GOT3 (cell line): Measurements from ENCODE around the gene ADARB2.

Experiments used
- DNase-seq: peaks from one replicate; lab custom pipeline; 2025; ENCODE audit warnings: mixed read lengths; lab: John Stamatoyannopoulos, UW

ADARB2 gene

DNA sequence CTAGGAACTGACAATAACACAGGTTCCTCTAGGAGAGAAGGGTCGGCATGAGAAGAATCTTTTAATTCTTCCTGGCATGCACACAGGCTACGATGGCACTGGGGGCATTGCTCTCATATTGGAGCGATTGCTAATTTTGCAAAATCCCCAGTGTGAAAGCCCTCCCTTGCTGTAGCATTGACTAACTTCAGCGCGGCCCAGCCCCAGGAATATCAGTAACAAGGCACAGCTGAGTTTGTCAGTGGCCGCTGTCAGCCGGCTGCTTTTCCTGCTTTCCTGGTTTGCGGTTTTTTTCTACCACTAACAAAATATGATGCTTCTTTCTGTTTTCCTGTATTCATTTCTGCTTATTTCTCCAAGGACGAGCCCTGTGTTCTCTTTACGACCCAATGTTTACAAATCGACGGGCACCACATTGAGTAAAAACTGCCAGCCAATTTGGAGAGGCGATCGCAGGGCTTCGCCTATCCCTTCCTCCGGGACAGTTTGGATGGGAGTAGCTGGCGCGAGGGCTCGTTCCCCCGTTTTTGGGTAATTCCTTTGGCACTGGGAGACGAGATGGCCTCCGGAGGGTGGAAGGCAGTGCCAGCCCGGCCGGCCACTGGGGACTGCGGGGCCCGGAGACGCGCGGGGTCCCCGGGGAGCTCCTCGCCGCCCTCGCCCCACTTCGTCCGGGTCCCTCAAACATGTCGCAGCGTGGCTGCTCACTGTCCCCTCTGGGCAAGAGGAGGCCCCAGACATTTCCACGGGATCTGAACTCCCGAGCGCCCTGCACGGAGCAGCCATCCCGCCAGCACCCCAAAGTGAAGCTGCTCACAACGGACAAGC, 967 bp downstream of the ADARB2 start:
- no peak for DNase-seq

DNA sequence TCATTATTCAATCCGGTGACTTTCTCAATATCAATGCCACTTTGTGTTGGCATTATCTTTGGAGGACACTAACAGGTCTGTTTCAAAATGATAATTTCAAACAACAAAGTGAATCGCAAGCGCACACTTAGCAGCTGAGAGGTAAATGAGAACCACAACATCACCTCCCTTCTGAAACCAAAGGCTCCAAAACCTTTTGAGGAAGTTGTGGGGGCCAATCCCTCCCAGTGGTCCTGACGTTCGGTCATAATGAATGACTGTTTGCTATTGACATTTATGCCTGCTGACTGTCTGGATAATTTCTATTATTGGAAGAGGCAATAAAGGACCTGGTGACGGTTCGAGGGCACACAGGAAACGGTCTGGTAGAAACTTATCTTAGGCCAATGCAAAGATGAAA, 1.8 kb downstream of the ADARB2 start:
- DNase-seq, result no peak

DNA sequence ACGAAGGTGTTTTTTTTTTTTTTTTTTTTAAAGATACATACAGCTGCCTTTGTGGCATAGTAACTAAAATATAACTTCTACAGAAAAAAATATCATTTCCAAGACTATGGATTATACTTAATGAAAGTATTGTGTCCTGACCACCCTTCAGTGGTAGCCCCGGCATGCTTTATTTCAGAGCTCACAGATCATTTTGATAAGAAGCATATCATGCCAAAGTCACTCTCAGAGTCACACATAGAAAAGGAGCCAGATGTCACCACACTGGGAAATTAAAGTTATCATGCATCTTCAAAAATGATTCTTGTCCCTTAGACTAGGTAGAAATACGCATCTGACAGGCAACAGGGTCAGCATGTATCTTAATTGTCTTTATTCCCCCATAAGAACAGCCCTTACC, 3.0 kb downstream of the ADARB2 start:
- no peak for DNase-seq

DNA sequence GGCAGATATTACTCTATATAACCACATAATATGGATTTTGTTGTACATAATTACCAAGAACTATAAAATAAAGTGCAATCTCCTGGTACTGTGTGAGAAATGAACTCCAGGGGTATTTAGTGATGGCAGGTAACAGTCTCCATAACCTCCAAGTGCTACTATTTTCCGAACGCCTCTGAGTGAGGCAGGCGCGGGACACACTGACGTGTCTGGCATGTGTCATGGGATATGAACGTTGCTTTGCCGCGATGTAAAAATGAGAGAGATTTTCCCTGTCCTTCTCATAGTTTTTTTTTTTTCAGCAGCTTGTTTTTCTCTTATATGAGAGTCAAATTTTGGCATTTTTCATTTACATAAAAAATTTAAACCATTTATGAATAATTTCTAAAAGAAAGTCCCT, 3.6 kb downstream of the ADARB2 start:
- DNase-seq, result no peak

DNA sequence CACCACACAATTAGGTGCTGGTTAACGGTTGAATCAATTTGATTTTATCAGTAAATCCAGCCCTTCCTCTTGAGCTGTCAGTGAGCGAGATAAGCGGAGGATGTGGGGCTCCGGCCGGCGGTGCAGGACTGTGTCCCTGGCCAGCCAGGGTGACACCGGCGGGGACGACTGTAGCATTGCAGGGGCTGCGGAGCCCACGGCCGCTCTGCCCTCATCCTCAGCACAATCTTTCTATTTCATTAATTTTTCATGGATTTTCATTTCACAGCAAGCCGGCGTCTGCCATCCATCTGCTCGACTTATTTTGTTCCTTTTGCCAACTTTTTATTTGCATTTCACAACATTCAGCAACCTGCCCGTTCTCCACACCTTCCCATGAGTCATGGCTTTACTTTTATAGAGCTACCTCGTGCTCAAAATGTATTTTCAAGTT, 4.7 kb downstream of the ADARB2 start:
- no peak for DNase-seq

DNA sequence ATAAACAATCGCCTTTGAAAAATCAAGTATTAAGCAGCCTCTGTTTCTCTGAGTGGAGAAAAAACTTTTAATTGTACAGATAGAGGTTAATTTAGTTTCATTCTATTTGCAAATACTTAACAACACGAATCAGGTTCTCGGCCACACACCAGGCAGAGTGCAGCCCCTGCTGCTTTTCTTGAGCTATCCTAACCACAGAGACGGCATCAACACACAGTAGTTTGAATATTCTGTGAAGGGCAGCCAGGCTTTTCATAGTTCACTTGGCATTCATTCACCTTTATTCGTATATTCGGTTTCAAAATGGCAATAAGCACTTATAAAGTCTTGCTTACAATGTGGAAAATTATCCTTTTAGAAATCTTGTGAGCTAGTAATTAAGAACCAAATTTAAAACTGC, 5.7 kb downstream of the ADARB2 start:
- DNase-seq, result no peak

DNA sequence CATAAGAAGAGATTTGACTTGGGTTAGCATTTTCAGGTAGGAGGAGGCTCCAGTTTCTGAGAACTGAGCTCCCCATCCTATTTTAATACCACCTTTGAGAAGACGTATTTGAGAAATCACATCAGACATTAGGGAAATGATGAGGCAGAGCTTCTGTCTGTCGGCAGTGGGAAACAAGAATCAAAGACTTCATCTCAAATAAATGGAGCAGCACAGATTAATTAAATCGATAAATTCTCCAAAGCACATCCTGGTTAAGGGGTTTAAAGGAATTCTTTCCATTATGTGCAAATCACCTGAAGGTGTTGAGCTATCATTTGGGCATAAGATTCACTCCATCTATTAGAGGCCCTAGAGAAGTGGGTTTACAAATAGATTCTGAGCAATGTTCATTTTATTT, 7.6 kb downstream of the ADARB2 start:
- DNase-seq, result no peak

DNA sequence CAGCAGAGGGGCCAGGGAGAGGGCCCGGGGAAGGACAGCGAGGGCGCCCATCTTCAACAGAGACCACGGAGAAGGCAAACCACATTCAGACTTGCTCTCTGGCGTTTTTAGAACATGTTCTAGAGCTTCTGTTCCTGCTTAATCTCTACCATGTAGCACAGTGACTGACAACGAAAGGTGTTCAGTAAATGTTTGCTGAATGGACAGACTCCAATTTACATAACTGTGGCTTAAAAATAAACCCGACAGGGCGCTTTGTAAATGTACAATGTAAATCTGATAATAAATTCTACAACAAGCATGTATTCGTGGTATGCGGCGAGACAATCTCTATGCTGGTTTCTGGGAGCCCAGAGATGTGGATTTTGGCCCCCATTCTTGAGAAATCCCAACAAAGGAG, 10.5 kb downstream of the ADARB2 start:
- DNase-seq, result no peak

DNA sequence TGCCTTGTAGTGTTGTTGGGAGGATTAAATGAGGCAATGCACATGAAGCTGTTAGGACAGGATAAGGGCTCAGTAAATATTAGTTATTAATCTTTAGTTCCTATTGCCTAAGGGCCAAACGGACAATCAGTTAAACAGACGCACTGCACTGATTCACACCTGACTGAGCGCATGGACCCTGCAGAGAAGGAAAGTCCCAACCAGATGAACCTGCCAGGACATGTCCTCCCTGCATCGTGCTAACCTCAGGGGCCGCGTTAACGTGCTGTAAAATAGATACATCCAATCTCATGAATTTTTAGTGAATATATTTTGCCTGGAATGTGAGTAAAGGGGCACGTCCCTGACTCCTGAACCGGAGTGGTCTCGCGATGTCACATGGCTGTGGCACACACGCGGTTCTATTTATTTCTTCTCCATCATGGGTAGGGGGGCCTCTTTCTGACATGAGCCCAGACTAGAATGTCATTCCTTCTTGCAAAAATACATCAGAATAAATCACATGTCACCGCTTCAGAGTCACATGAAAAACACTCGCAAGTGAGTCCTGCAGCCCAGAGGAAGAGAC, 12.3 kb downstream of the ADARB2 start:
- no peak for DNase-seq

DNA sequence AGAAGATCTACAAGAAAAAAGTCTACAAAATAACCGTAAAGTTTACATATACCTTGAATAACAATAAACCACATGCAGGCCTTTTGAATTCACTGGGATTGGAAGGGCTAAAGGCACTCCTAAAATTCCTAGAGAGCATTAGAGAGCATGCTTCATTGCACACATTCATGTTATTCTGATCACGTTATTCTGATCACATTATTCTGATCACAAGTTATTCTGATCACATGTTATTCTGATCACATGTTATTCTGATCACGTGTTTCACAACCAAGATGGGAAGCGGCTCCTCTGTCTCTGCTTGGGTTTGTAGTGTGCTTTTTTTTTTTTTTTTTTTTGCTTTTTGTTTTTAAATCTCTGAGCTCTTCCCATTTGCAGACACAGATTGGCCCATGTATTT, 20.5 kb downstream of the ADARB2 start:
- DNase-seq, result no peak

DNA sequence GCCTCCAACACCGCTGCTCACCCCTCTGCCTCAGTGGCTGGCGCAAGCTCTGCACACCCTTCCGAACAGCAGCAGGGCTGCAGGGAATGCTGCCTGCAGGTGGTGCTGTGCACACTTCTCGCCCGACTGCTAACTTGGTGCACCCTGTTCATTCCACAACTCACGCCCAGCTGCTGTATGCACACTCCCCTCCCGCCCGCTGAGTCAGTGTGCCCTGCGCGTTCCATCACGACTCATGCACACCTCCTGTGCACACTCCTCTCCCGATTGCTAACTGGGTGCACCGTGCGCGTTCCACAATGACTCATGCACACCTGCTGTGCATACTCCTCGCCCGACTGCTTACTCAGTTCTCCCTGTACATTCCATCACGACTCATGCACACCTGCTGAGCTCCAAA, 21.5 kb downstream of the ADARB2 start:
- no peak for DNase-seq

DNA sequence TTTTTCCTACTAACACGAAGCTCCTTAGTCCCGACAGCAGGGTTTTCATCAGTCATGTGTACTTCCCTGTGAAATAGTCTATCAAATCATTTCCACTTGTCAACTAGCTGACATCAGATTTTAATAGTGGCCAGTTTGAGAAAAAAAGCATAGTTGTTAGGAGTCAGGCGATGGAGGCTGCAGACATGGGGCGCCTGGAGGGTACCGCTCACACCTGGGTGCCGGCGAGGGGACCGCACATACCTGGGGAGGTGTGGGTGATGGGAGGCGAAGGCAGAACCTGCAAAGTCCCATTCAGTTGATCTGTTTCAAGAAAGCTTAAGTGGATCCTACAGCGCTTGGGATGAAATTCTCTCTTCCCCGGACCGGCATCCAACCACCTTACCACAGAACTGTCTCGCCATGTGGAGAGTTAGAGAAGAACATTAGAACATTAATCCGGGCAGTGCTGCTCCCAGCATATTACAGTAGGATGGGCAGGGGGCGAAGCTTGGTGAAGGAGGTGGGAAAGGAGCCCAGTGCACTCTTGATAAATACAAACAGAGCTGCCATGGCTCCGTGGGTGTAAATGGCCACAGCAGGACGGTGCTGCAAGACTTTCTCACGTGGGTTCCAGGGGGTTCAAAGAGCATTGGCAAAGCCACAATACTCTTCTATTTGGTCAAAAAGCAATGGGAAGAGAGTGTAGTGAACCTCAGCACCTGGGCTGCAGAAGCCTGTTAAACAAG, 24.2 kb downstream of the ADARB2 start:
- DNase-seq, result no peak

DNA sequence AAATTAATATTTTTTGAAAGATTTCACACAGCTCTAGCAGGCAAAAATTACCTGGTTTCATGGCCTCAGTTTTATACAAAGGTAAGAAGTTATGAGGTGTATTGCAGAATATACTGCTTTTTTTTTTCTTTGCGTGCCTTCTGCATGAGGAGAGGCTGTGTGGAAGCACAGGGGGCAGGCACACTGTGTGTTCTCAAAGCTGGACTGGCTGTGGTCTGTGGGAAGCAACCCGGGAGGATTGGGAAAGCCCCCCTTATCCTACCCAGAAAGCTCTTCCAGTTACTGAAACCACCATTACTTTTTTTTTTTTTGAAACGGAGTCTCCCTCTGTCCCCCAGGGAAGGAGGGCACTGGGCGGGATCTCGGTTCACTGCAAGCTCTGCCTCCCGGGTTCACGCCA, 25.0 kb downstream of the ADARB2 start:
- DNase-seq, result no peak

DNA sequence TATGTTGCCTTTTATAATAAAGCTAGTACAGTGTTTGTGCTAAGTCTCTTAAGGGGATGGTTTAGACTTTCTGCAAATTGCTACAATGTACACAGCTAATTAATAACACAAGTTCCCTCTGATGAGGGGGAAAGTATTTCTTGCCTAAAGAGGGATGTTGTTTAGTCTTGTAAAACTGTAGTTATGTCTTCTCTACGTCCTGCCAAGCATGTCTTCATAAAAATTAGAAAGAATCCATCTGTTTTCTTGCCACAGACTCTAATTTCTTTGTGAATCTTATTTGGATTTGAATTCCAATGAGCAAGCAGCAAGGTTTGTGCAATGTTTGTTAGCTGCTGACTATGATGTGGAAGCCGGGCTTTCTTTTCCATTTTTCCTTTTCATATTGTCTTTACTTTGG, 28.2 kb downstream of the ADARB2 start:
- no peak for DNase-seq

DNA sequence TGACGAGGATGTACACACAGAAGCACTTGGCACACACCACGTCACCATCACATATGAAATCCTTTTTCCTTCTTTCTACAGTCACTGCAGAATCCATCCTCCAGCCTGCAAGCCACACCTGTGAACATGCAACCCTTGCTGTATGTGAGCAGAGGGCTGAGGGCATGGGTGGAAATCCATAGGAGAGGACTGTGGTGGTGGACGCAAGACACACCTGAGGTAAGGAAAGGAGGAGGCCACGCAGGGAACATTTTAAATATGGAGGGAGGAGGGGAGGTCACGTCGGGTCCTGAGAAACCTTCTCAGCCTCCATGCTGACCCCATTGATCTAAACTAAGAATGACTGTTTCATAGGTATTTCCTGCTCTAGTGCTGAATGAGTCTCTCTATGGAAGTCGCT, 28.6 kb downstream of the ADARB2 start:
- no peak for DNase-seq

DNA sequence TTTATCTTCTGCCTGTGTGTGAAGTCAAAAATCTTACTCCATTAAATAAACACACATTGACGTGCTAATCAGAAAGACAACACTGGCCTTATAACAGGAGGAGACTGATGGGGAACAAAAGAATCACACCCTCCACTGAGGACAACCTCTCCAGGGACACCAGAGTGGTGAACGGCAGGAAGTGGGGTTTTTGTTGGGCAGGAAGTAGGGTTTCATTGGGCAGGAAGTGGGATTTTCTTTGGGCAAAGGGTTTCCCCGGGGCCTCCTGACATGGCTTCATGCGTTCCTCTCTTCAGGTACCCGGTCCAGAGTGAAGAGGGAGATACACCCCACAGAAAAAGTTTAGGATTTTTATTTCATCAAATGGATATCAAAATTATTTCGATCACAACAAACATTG, 30.6 kb downstream of the ADARB2 start:
- no peak for DNase-seq

DNA sequence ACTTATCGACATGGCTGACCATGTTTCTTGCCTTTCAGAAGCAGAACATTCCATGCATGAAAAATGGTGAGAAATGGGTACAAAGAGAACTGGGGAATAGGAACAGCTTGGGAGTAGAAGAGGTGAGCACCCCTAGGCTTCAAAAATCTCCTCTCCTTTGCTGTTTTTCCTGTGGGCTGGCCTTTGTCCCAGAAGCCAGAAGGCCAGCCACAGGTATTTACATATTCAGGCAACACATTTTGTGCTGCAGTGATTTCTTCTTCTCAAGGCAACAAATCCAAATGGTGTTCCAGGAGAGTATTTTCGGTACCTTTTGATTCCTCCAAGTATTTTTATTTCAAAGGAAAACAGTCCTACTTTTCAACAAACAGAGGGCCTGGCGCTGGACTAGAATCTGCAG, 31.1 kb downstream of the ADARB2 start:
- no peak for DNase-seq

DNA sequence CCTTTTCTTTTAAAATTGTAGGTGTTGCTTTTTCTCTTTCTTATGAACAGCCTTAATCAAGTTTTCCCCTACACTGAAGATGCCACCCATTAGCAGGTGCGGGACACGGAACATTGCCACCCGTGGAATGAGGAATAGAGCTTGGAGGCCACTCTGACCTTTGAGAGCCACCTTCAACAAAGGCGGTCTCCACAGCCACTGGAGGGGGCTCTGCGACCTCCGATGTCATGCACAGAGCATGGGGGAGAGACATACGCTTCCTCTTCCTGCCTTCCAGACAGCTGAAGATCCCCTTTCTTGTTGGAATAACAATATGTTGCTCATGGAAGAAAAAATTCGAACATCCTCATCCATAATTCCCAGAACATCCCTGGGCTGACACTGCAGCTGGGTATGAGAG, 39.1 kb downstream of the ADARB2 start:
- DNase-seq, result no peak

DNA sequence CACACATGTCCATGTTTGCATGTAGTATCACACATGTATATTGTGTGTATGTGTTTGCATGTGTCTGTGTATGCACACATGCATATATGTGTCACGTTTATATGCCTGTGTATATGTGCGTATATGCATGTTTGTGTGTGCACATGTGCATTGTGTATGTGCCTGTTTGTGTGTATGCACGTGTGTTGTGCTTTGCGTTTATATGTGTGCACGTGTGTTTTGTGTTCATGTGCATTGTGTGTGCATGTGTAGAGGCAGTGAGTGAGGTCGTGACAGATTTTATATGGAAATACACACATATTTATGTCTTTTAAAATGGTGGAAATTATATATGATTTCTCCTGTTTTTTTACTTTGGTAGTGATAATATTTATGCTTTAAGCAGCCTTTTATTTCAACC, 41.2 kb downstream of the ADARB2 start:
- no peak for DNase-seq

DNA sequence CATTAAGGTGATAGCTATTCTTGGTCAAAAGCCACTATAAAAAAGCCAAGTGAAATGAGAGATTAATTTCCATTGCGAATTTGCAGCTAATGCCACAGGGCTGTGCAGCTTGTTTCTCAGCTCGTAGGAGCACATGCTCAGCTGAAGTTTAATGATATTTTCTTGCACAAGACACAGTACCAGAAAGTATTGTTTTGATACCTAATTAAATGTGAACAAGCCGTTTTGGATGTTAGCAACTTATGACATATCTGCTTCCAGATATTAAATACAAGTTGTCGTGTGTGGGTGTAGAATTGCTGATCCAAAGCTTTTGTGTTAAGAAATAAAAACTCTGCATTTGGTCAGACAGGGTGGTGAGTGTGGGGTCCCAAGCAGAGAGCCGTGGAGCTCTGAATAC, 47.2 kb downstream of the ADARB2 start:
- no peak for DNase-seq

DNA sequence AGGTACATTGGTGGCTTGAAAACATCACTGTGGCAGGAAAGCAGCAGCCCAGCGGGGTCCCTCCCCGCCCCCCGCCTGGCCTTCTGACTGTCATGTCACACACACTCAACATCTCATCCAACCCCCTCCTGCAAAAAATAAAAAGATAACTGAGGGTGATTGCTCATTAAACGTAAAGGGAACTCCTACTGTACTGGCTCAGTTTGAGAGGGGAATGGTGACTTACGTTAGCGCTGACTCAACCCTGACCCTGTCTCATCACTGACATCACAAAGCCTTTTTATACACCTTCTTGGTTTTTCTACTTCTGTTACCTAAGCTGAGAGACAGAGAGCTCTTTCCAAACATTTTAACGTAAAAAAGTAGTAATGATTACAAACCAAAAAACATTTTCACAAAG, 48.8 kb downstream of the ADARB2 start:
- DNase-seq, result no peak

DNA sequence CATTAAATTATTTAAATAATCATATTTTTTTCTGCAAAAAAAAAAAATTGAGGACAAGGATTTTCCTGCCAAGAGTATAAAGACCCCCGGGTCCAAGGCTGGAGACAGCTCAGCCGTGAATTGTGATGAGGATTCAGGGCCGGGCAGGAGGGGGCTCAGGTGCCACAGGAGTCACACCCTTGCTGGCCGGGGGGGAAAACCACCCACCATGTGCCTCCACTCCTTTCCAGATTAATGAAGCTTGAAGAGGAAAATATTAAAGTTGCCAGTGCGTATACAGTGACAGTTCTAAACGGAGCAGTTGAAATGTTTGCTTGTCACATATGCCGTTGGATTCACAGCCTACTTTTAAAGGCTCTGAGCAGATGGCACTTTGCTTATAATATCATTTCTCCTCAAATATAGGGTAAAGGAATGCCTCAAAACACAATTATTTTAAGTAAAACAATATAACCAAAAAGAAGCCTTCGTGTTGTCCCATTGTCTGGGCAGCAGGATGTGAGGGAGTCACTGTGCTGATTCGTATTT, 49.6 kb downstream of the ADARB2 start:
- DNase-seq, result no peak

DNA sequence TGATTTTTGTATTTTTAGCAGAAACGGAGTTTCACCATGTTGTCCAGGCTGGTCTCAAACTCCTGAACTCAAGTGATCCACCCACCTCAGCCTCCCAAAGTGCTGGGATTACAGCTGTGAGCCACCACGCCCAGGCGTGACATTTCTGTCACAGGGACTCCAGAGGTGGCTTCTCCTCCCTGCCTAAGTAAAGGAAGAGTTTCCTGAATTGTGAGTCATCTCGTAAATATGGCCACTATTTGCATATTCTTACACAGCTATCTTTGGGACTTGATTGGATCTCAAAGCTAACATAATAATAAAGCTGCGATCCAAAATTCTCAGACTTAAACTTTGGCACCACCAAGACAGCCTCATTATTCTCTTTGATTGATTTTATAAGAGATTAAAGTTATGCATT, 50.1 kb downstream of the ADARB2 start:
- DNase-seq, result no peak
